NCI-H226 (cell line): Measurements from ENCODE around the gene GRB2.
"Not testable (repeated sequence)": the region's sequence is repeated elsewhere in the genome, so short reads cannot be mapped to it uniquely, and the experiment has no call there.

Source experiments
- DNase-seq: peaks from one replicate; pipeline ENCODE4 v3.0.0-alpha.2; 2015

The GRB2 gene

GRCh38 chr17:75315541-75316243 is 89.8 kb downstream of the GRB2 start:
- DNase-seq: peak; percentile 16

GRCh38 chr17:75313941-75314551 is 91.4 kb downstream of the GRB2 start:
- DNase-seq: peak; percentile 27

- DNase-seq: no peak
Measured at GRCh38 chr17:75308732-75309629, 96.5 kb downstream of the GRB2 start.

GRCh38 chr17:75307957-75308731 is 97.3 kb downstream of the GRB2 start:
- DNase-seq: no peak

- no peak for DNase-seq
Measured at GRCh38 chr17:75301502-75302206, 103.8 kb downstream of the GRB2 start.

GRCh38 chr17:75301049-75301448 is 104.4 kb downstream of the GRB2 start:
- DNase-seq: no peak

GRCh38 chr17:75300280-75300679 is 105.2 kb downstream of the GRB2 start:
- DNase-seq: no peak

GRCh38 chr17:75295201-75296158 is 110.0 kb downstream of the GRB2 start:
- no peak for DNase-seq

- not testable (repeated sequence) for DNase-seq
Measured at GRCh38 chr17:75292810-75293448, 112.5 kb downstream of the GRB2 start.

- peak; percentile 38 for DNase-seq
Measured at GRCh38 chr17:75289832-75290337, 115.6 kb downstream of the GRB2 start.

- DNase-seq: peak; percentile 99
Measured at GRCh38 chr17:75289115-75289831, 116.2 kb downstream of the GRB2 start, which contains the start of gene SLC25A19. SLC25A19 (minus strand) TSS chr17:75289433; CDS start chr17:75286764, 2,669 bp downstream.

GRCh38 chr17:75288770-75289114 is 116.7 kb downstream of the GRB2 start:
- DNase-seq: peak; percentile 14

- DNase-seq: no peak
Measured at GRCh38 chr17:75288359-75288758, 117.1 kb downstream of the GRB2 start.

- no peak for DNase-seq
Measured at GRCh38 chr17:75287221-75287620, 118.3 kb downstream of the GRB2 start.

GRCh38 chr17:75285123-75285522 is 120.4 kb downstream of the GRB2 start:
- DNase-seq: no peak

GRCh38 chr17:75280189-75280588 is 125.3 kb downstream of the GRB2 start:
- peak; percentile 32 for DNase-seq

- peak; percentile 63 for DNase-seq
Measured at GRCh38 chr17:75277664-75278071, 127.8 kb downstream of the GRB2 start.

- DNase-seq: peak; percentile 87
Measured at GRCh38 chr17:75273977-75274708, 131.3 kb downstream of the GRB2 start.

GRCh38 chr17:75272848-75273184 is 132.7 kb downstream of the GRB2 start:
- no peak for DNase-seq
